ENCODE data around the gene ABCC9.

ABCC9 gene

DNA sequence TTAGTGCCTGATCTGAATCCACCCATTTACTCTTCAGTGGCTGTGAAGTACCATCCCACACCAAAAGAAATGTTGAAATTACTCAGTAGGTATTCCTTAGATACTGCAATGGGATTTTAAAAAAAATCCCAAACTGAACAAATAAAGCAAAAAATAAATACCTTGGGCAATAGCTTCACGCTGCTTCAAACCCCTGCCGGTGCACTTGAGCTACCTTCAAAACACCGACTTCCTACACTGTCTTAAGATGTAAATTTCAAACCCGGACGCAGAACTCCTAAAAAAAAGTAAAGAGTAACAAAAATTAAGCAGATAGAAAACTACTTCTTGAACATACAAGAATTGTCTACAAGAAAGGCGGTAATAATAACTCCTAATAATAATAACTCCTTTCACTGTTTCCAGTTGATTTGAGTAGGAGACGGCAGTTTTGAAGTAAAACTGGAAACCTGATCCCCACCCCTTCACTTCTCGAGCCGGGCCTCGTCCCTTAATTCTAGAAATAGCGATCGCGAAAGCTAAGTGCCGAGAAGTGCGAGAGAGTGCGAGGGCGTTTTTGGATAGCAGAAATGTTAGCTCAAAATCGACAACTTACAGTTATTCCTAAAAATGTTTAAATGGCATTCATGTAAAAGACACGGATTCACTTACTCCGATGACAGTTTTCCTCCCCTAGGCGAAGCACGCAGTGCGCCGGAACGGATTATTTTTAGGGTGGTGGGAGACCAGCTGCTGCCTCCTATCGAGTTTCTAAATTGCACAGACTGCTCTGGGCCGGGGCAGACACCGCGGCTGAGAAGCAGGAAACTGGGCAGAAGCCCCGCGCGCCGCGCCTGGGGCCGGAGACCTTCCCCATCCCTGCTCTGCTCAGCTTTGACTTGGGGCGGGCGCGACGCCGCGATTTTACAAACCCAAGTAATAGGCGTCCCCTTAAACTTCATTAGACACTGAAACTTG is at the start of gene ABCC9:
TSS of gene ABCC9 (minus strand) at position 878 of the 957 bp plus-strand sequence. CDS start 4,752 bp downstream, outside the sequence.
- Histone ChIP-seq H3K36me3 (replicated peaks) (no peaks in the 10 kb centered on the region), H3K4me3 (no peak within 1 kb of the TSS), H3K27me3 (ENCODE audit: low read depth) (peaks cover 8% of the 10 kb centered on the region), H3K9me3 (no peaks in the 10 kb centered on the region), H3K4me1 (no peaks in the 10 kb centered on the region)
- in situ Hi-C loops (cut with MboI; ENCODE audit: low sequenced_read_pairs) = no loop called here
- DNase-seq (ENCODE audit: low spot score in 2 of 2) = no peak

DNA sequence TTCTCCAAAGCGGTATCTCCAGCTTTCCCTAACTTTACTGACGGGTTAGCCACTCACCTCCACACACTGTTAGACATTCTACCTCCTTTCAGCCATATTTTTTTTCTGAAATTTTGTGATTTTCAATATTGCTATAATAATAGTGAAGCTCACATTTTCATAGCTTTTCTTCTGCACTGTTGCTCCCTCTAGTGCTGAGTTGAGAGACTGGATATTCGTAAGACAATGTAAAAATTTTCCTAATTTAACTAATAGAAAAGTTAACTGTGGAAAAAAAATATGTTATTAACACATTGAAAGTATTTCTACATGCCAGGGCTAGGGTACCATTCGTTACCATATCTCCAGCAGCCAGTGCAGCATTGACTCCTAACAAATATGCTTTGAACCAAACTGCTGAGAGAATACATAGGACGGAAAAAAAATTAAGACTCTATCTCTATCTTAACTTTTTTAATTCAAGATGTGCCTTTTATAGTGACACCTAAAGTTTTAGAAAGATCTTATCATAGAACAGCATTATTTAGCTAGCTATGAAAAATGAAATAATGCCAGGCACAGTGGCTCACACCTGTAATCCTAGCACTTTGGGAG is 48.7 kb upstream of the ABCC9 start:
- Histone ChIP-seq H3K27me3 (ENCODE audit: low read depth) (no peaks in the 10 kb centered on the region), H3K36me3 (replicated peaks) (no peaks in the 10 kb centered on the region), H3K4me1 (no peaks in the 10 kb centered on the region), H3K4me3 (no peak overlapping the region), H3K9me3 (no peaks in the 10 kb centered on the region)
- DNase-seq (ENCODE audit: low spot score in 2 of 2) = no peak
- in situ Hi-C loops (cut with MboI; ENCODE audit: low sequenced_read_pairs) = no loop called here

DNA sequence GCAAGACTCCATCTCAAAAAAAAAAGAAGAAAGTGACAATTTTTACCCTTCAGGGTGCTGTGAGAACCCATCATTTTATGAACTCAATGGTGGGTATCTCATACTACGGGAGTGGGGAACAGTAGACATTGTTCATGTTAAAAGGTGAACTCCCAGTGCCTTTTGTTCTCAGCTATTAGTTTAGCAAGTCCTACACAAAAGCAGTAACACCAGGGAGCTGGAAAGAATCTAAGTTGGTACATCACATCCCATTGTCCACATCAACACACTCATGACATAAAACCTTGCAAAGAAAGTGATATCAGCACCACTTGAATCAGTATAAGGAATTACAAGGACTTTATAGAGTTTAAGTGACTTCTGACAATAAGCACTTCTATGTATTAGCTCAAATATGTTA is 47.4 kb upstream of the ABCC9 start:
- DNase-seq (ENCODE audit: low spot score in 2 of 2) = no peak
- H3K4me1 ChIP-seq = no peaks in the 10 kb centered on the region
- no peaks in the 10 kb centered on the region for H3K27me3 ChIP-seq (ENCODE audit: low read depth)
- no peaks in the 10 kb centered on the region for H3K36me3 ChIP-seq (replicated peaks)
- no peak overlapping the region for H3K4me3 ChIP-seq
- no peaks in the 10 kb centered on the region for H3K9me3 ChIP-seq
- in situ Hi-C loops (cut with MboI; ENCODE audit: low sequenced_read_pairs) = no loop called here

DNA sequence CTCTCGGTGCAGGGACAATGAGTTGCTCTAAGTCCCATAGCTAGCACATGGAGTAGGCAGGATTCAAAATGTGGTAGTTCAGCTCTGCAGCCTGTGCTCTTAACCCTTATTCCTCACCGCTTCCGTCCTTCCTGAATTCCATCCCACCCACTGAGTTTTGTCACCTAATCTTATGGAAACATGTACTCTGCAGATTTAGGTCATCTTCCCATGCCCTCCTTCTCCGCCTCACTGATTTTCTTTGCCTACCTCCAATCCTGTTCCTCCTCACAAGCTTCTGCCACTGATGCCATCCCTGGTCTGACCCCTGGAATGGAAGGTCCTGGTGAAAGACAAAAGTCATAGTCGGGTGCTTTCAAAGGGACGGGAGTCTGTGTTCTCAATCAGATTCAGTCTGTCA is 46.5 kb upstream of the ABCC9 start:
- H3K27me3 ChIP-seq (ENCODE audit: low read depth) = no peaks in the 10 kb centered on the region
- H3K9me3 ChIP-seq = no peaks in the 10 kb centered on the region
- H3K4me1 ChIP-seq = no peaks in the 10 kb centered on the region
- no peak for DNase-seq (ENCODE audit: low spot score in 2 of 2)
- no peaks in the 10 kb centered on the region for H3K36me3 ChIP-seq (replicated peaks)
- in situ Hi-C loops (cut with MboI; ENCODE audit: low sequenced_read_pairs) = no loop called here
- H3K4me3 ChIP-seq = no peak overlapping the region

DNA sequence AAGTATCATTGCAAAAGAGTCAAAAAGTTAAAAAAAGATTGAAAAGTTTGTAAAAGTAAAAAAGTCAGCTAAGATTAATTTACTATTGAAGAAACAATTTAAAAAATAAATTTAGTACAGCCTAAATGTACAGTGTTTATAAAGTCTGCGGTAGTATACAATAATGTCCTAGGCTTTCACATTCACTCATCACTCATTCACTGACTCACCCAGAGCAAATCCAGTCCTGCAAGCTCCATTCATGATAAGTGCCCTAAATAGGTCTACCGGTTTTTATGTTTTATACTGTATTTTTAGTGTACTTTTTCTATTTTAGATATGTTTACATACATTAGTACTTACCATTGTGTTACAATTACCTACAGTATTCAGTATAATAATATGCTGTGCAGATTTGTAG is 43.9 kb upstream of the ABCC9 start:
- no peaks in the 10 kb centered on the region for H3K27me3 ChIP-seq (ENCODE audit: low read depth)
- in situ Hi-C loops (cut with MboI; ENCODE audit: low sequenced_read_pairs) = no loop called here
- no peak for DNase-seq (ENCODE audit: low spot score in 2 of 2)
- no peaks in the 10 kb centered on the region for H3K9me3 ChIP-seq
- H3K4me3 ChIP-seq = no peak overlapping the region
- H3K36me3 ChIP-seq (replicated peaks) = no peaks in the 10 kb centered on the region
- no peaks in the 10 kb centered on the region for H3K4me1 ChIP-seq

DNA sequence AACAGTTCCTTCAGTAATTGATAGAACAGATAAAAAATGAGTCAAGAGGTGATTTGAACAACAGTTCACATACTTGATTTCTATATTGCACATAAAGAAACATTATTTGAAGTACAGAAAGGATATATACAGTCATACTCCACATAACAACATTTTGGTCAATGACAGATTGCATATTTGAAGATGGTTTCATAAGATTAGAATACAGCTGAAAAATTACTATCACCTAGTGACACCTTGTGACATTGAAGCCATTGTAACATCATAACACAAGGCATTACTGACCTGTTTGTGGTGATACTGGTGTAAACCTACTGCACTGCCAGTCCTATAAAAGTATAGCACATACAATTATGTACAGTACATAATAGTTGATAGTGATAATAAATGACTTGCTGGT is 43.1 kb upstream of the ABCC9 start:
- no peaks in the 10 kb centered on the region for H3K9me3 ChIP-seq
- no peaks in the 10 kb centered on the region for H3K4me1 ChIP-seq
- no peaks in the 10 kb centered on the region for H3K27me3 ChIP-seq (ENCODE audit: low read depth)
- no peaks in the 10 kb centered on the region for H3K36me3 ChIP-seq (replicated peaks)
- DNase-seq (ENCODE audit: low spot score in 2 of 2) = no peak
- in situ Hi-C loops (cut with MboI; ENCODE audit: low sequenced_read_pairs) = no loop called here
- H3K4me3 ChIP-seq = no peak overlapping the region

DNA sequence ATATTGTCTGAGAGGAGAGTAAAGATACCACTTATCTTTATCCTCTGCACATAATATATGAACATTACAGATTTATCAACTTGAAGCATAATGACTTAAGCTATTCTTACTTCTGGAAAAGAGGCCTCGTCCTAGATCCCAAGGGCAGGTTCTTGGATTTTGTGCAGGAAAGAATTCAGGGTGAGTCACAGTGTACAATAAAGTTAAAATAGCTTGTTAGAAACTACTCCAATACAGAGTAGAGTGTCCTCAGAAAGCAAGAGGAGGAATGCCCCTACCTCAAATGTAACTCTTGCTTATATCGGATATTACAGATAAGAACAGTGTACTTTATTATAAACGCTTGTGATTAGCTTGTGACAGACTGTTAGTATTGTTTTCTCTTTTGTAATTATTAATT is 41.9 kb upstream of the ABCC9 start:
- DNase-seq (ENCODE audit: low spot score in 2 of 2) = no peak
- Histone ChIP-seq H3K4me3 (no peak overlapping the region), H3K27me3 (ENCODE audit: low read depth) (no peaks in the 10 kb centered on the region), H3K4me1 (no peaks in the 10 kb centered on the region), H3K9me3 (no peaks in the 10 kb centered on the region), H3K36me3 (replicated peaks) (no peaks in the 10 kb centered on the region)
- in situ Hi-C loops (cut with MboI; ENCODE audit: low sequenced_read_pairs) = no loop called here

DNA sequence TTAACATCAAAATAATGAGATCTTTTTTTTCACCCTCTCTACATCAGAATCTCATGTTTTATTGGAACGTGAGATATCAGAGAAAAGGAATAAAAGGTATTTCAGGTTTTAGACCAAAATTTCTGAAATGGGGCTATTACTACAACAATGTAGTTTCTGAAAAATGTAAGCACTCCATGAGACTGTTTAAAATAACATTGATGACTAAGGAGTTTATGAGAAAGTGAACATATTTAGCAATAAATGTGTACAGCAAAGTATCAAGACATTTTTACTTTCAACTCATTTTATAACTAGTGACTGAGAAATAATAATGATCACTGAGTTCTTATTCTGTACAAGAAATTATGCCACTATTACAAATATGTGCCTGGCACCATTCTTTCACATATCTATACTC is 39.3 kb upstream of the ABCC9 start:
- Histone ChIP-seq H3K4me3 (no peak overlapping the region), H3K9me3 (no peaks in the 10 kb centered on the region), H3K36me3 (replicated peaks) (no peaks in the 10 kb centered on the region), H3K27me3 (ENCODE audit: low read depth) (no peaks in the 10 kb centered on the region), H3K4me1 (no peaks in the 10 kb centered on the region)
- no peak for DNase-seq (ENCODE audit: low spot score in 2 of 2)
- in situ Hi-C loops (cut with MboI; ENCODE audit: low sequenced_read_pairs) = no loop called here

DNA sequence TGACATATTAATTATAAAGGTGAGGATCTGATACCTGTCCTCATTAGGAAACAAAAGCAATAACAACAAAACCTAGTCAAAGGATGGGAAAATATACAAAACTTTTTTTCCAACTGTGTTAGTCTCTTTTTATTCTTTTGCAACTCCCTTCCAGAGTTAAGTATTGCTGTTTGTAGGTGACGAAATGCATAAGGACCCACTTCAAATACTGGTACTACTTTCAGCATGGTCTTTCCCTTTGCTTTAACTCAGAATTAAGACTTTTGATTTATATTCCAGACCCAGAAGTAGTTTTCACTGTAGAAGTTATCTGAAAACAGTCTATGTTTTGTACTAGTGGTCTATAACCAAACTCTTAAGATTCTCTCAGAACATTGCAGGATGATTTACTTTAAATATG is 34.1 kb upstream of the ABCC9 start:
- in situ Hi-C loops (cut with MboI; ENCODE audit: low sequenced_read_pairs) = no loop called here

DNA sequence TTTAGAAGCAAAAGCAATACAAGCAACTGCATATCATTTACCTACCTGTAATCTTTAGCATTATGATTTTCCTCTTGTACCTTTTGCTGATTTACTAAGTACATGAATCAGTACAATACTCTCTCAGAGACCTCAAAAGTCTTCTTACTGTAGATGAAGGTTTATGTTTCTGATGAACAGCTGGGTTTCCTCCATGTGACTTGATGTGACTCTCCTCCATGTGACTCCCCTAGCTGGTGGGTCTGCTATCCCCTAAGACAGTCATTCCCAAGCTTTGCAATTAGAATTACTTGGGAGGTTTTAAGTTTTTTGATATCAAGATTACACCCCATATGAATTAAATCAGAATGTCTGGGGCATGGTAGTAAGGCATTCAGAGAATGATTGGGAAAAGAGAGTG is 32.0 kb upstream of the ABCC9 start:
- Histone ChIP-seq H3K27me3 (ENCODE audit: low read depth) (no peaks in the 10 kb centered on the region), H3K4me3 (no peak overlapping the region), H3K9me3 (no peaks in the 10 kb centered on the region), H3K4me1 (no peaks in the 10 kb centered on the region), H3K36me3 (replicated peaks) (no peaks in the 10 kb centered on the region)
- in situ Hi-C loops (cut with MboI; ENCODE audit: low sequenced_read_pairs) = no loop called here
- no peak for DNase-seq (ENCODE audit: low spot score in 2 of 2)

More for the DNA sequence above, 34.1 kb upstream of the ABCC9 start:
- H3K36me3 ChIP-seq (replicated peaks) = no peaks in the 10 kb centered on the region
- H3K9me3 ChIP-seq = no peaks in the 10 kb centered on the region
- no peaks in the 10 kb centered on the region for H3K4me1 ChIP-seq
- H3K4me3 ChIP-seq = no peak overlapping the region
- no peak for DNase-seq (ENCODE audit: low spot score in 2 of 2)
- no peaks in the 10 kb centered on the region for H3K27me3 ChIP-seq (ENCODE audit: low read depth)

DNA sequence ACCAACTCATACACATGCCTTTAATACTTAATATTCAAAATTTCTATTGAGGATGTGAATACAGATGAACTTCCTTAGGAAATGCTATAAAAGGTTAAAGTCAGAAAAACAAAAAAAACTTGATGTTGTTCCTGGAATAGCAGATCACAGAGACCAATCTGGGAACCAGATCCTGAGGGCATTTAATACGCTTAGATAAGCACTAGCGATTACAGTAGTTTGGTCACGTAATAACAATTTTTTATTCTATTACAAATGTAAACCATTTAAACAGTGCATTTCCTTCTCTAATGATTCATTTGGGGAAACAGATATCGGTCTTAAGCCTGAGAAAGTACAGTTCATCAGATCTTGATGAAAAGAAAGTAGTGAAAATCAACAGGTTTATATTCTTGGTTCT is 30.8 kb upstream of the ABCC9 start:
- no peaks in the 10 kb centered on the region for H3K27me3 ChIP-seq (ENCODE audit: low read depth)
- H3K4me3 ChIP-seq = no peak overlapping the region
- in situ Hi-C loops (cut with MboI; ENCODE audit: low sequenced_read_pairs) = no loop called here
- no peak for DNase-seq (ENCODE audit: low spot score in 2 of 2)
- no peaks in the 10 kb centered on the region for H3K4me1 ChIP-seq
- H3K36me3 ChIP-seq (replicated peaks) = no peaks in the 10 kb centered on the region
- H3K9me3 ChIP-seq = no peaks in the 10 kb centered on the region

DNA sequence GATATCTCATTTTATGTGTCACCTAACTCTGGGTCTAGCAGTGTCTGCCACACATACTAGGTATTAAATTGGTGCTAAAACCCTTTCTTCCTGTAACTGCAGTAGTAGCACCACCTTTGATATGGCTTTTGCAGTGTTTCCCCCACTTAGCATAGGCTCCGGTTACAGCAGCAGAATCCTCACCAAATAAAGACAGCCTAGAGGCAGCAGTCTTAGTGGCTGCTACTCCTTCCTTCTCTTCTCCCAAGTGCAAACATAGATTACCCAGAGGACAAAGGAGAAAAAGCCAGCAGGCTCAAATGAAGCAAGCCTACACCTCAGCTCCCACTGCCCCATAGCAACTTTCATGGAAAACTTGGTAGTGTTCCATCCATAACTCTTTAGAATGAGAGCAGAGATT is 30.1 kb upstream of the ABCC9 start:
- no peak overlapping the region for H3K4me3 ChIP-seq
- no peaks in the 10 kb centered on the region for H3K4me1 ChIP-seq
- H3K27me3 ChIP-seq (ENCODE audit: low read depth) = no peaks in the 10 kb centered on the region
- DNase-seq (ENCODE audit: low spot score in 2 of 2) = no peak
- H3K36me3 ChIP-seq (replicated peaks) = no peaks in the 10 kb centered on the region
- in situ Hi-C loops (cut with MboI; ENCODE audit: low sequenced_read_pairs) = no loop called here
- no peaks in the 10 kb centered on the region for H3K9me3 ChIP-seq

DNA sequence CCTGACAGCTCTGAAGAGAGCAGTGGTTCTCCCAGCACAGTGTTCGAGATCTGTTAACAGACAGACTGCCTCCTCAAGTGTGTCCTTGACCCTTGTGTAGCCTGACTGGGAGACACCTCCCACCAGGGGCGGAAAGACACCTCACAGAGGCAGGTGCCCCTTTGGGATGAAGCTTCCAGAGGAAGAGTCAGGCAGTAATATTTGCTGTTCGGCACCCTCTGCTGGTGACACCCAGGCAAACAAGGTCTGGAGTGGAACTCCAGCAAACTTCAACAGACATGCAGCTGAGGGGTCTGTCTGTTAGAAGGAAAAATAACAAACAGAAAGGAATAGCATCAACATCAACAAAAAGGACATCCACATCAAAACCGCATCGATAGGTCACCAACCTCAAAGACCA is 21.6 kb upstream of the ABCC9 start:
- Histone ChIP-seq H3K36me3 (replicated peaks) (no peaks in the 10 kb centered on the region), H3K4me1 (no peaks in the 10 kb centered on the region), H3K9me3 (no peaks in the 10 kb centered on the region), H3K27me3 (ENCODE audit: low read depth) (no peaks in the 10 kb centered on the region), H3K4me3 (no peak overlapping the region)
- no peak for DNase-seq (ENCODE audit: low spot score in 2 of 2)
- in situ Hi-C loops (cut with MboI; ENCODE audit: low sequenced_read_pairs) = no loop called here

DNA sequence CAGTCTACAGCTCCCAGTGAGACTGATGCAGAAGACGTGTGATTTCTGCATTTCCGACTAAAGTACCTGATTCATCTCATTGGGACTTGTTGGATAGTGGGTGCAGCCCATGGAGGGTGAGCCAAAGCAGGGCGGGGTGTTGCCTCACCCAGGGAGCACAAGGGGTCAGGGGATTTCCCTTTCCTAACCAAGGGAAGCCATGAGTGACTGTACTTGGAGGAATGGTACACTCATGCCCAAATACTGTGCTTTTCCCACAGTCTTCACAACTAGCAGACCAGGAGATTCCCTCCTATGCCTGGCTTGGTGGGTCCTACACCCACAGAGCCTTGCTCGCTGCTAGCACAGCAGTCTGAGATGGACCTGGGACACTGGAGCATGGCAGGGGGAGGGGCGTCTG is 21.0 kb upstream of the ABCC9 start:
- Histone ChIP-seq H3K36me3 (replicated peaks) (no peaks in the 10 kb centered on the region), H3K27me3 (ENCODE audit: low read depth) (no peaks in the 10 kb centered on the region), H3K4me3 (no peak overlapping the region), H3K9me3 (no peaks in the 10 kb centered on the region), H3K4me1 (no peaks in the 10 kb centered on the region)
- in situ Hi-C loops (cut with MboI; ENCODE audit: low sequenced_read_pairs) = no loop called here
- no peak for DNase-seq (ENCODE audit: low spot score in 2 of 2)
